ENCODE data around the gene TFIP11.

GRCh38 chr22:26482161-26482560 is 30.1 kb downstream of the TFIP11 start:
- no peak for TF ChIP-seq CTCF (IDR thresholded peaks at IDR 0.05)
- no peak for TF ChIP-seq POLR2A (IDR thresholded peaks at IDR 0.05)
